WERI-Rb-1 (cell line): ENCODE measurements around the gene CCDC198.

Experiments
- DNase-seq: peaks from one replicate; pipeline ENCODE4 v3.0.0-alpha.2; 2020
- H3K27ac ChIP-seq: fragments of 250-450 bp; sonication (Bioruptor Pico); 2 replicates; pipeline ENCODE4 v1.5.1; 2020; ENCODE audit warnings: mild to moderate bottlenecking, moderate library complexity
- H3K27me3 ChIP-seq: fragments of 250-450 bp; sonication (Bioruptor Pico); 2 replicates; pipeline ENCODE4 v1.5.1; 2021; ENCODE audit warnings: mild to moderate bottlenecking, low read depth, moderate library complexity; ENCODE audit not compliant: insufficient read depth, severe bottlenecking
- H3K36me3 ChIP-seq: fragments of 250-450 bp; sonication (Bioruptor Pico); 2 replicates; pipeline ENCODE4 v1.5.1; 2020; ENCODE audit warnings: mild to moderate bottlenecking, moderate library complexity
- H3K4me3 ChIP-seq: 2 replicates; pipeline ENCODE4 v1.5.1; 2011; ENCODE audit warnings: low read depth, mild to moderate bottlenecking, control low read depth, low read length
- H3K9me3 ChIP-seq: fragments of 250-450 bp; sonication (Bioruptor Pico); 2 replicates; pipeline ENCODE4 v1.5.1; 2021; ENCODE audit warnings: mild to moderate bottlenecking, moderate library complexity; ENCODE audit not compliant: severe bottlenecking
- CTCF ChIP-seq: IDR thresholded peaks from 2 replicates; pipeline ENCODE4 v1.5.1; 2011; ENCODE audit warnings: low read depth, mild to moderate bottlenecking, control low read depth, inconsistent platforms, low read length

CCDC198 gene

GRCh38 chr14:57512220-57512619 lies 18.6 kb upstream of the CCDC198 start:
- no peaks in the 10 kb centered on the region for H3K27me3 ChIP-seq
- H3K27ac ChIP-seq, result no peak overlapping the region
- no peak for TF ChIP-seq CTCF
- H3K9me3 ChIP-seq, result no peaks in the 10 kb centered on the region
- DNase-seq, result no peak
- no peak overlapping the region for H3K4me3 ChIP-seq
- no peaks in the 10 kb centered on the region for H3K36me3 ChIP-seq

- DNase-seq, result no peak
- no peaks in the 10 kb centered on the region for H3K27me3 ChIP-seq
- H3K36me3 ChIP-seq, result no peaks in the 10 kb centered on the region
- TF ChIP-seq CTCF, result no peak
- no peak overlapping the region for H3K27ac ChIP-seq
- no peaks in the 10 kb centered on the region for H3K9me3 ChIP-seq
- no peak overlapping the region for H3K4me3 ChIP-seq
Measured at GRCh38 chr14:57508756-57509155, 15.1 kb upstream of the CCDC198 start.

- Histone ChIP-seq H3K27ac (no peak overlapping the region), H3K27me3 (no peaks in the 10 kb centered on the region), H3K9me3 (no peaks in the 10 kb centered on the region), H3K36me3 (no peaks in the 10 kb centered on the region), H3K4me3 (no peak overlapping the region)
- TF ChIP-seq CTCF, result no peak
- DNase-seq, result no peak
Measured at GRCh38 chr14:57502586-57503254, 9.1 kb upstream of the CCDC198 start.

GRCh38 chr14:57501039-57501557 lies 7.4 kb upstream of the CCDC198 start:
- H3K9me3 ChIP-seq, result no peaks in the 10 kb centered on the region
- H3K27me3 ChIP-seq, result no peaks in the 10 kb centered on the region
- no peak overlapping the region for H3K4me3 ChIP-seq
- H3K36me3 ChIP-seq, result no peaks in the 10 kb centered on the region
- DNase-seq, result no peak
- no peak overlapping the region for H3K27ac ChIP-seq
- TF ChIP-seq CTCF, result no peak

- no peak overlapping the region for H3K4me3 ChIP-seq
- no peaks in the 10 kb centered on the region for H3K27me3 ChIP-seq
- DNase-seq, result no peak
- no peak for TF ChIP-seq CTCF
- H3K27ac ChIP-seq, result no peak overlapping the region
- no peaks in the 10 kb centered on the region for H3K36me3 ChIP-seq
- H3K9me3 ChIP-seq, result no peaks in the 10 kb centered on the region
Measured at GRCh38 chr14:57498659-57499058, 5.0 kb upstream of the CCDC198 start.

- no peak for TF ChIP-seq CTCF
- H3K27ac ChIP-seq, result no peak overlapping the region
- H3K36me3 ChIP-seq, result no peaks in the 10 kb centered on the region
- no peak overlapping the region for H3K4me3 ChIP-seq
- no peak for DNase-seq
- no peaks in the 10 kb centered on the region for H3K9me3 ChIP-seq
- no peaks in the 10 kb centered on the region for H3K27me3 ChIP-seq
Measured at GRCh38 chr14:57498035-57498434, 4.4 kb upstream of the CCDC198 start.
